ENCODE results near the gene PYCARD.
"Not testable (repeated sequence)": the region's sequence is repeated elsewhere in the genome, so short reads cannot be mapped to it uniquely, and the experiment has no call there.

Gene PYCARD

GRCh38 chr16:31215287-31216162 lies 13.0 kb upstream of the PYCARD start:
- peak; percentile 79 for DNase-seq (ENCODE audit: low read depth, low spot score)

- DNase-seq (ENCODE audit: low read depth, low spot score), result peak; percentile 30
These were observed 12.2 kb upstream of the PYCARD start for GRCh38 chr16:31214708-31215286.

DNA sequence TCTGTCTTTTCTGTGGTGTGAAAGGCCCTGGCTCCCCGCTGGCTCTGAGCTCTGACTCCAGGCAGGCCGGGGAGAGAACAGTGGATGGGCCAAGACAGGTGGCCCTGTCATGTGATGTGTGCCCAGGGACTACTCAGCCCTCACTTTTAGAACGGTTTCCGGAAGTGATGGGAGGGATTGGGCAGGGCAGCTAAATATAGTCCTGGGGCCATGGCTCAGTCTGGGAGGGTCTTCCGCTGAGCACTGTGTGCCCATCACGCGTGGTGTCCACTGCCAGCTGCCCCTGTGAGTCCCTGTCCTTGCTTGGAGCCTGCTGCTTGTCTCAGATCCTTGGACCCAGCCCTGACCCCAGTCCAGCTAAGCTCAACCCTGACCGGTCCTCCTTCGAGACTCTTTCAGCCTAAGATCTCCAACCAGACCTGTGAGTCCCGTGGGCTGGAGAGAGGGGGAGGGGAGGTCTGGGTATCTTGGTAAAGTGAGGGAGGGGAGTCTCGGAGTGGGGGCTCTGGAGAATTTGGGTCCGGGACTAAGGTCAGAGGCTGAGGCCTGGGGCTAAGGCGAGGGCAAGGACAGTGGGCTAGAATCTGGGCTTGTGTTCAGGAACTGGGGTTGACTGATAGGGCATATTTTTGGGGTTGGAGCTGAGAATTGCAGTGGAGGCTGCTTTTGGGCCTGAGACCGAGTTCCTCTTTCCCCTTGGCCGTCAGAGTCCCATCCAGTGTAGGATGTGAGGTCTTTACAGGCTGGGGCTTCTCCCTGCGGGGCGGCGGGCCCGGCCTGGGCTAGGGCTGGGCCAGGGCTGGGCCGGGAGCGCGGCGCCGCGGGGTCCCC lies 11.5 kb upstream of the PYCARD start, which contains the start of gene TRIM72:
Gene TRIM72 (plus strand): TSS at position 243 of the 831 bp plus-strand sequence. CDS start 620 bp downstream, outside the sequence.
- no peak for DNase-seq (ENCODE audit: low read depth, low spot score)

- no peak for DNase-seq (ENCODE audit: low read depth, low spot score)
These were observed 10.8 kb upstream of the PYCARD start for GRCh38 chr16:31213342-31213741.

DNA sequence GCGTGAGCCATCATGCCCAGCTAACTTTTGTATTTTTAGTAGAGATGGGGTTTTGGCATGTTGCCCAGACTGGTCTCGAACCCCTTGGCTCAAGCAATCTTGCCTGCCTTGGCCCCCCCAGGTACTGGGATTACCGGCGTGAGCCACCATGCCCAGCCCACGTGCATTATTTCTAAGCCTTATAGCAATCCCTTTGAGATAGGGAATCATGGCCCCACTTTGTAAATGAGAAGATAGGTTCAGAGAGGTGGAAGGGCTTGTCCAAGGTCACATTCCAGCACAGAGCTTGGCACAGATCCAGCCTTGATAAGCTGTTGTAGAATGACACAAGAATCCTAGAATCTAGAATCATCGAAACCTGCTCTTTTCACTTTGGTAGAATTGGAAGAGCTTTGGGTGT lies 4.2 kb upstream of the PYCARD start:
- no peak for DNase-seq (ENCODE audit: low read depth, low spot score)

- DNase-seq (ENCODE audit: low read depth, low spot score), result no peak
These were observed 2.5 kb upstream of the PYCARD start for GRCh38 chr16:31204871-31205666.

DNA sequence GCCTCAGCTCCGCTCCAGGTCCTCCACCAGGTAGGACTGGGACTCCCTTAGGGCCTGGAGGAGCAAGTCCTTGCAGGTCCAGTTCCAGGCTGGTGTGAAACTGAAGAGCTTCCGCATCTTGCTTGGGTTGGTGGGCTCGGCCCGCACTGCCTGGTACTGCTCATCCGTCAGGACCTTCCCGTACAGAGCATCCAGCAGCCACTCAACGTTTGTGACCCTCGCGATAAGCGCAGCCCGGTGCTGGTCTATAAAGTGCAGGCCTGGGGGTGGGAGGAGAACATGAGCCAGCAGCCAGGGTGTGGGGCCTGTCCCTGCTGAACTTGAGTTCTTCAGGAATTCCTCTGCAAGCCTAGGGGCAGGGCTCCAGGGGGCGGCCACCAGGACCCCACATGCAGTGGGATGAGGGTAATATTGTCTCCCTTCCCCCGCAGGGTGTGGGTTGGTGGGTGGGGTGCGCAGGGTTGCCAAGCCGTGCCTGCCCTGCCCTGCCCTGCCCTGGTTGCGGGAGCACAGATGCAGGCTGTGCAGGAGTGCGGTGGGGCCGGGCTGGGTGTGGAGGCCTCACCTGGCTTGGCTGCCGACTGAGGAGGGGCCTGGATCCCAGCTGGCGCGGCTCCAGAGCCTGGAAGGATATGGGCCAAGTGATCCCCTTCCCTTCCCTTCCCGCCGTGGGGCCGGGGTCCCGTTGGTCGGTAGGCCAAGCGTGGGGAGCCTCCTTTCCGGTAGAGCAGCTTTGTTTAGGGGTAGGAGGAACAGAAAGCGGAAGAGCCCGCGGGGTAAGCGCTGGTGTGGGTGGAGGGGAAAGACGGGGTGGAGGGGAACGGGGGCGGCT lies 762 bp downstream of the PYCARD start:
- DNase-seq (ENCODE audit: low read depth, low spot score), result peak; percentile 75

- no peak for DNase-seq (ENCODE audit: low read depth, low spot score)
These were observed 1.6 kb downstream of the PYCARD start for GRCh38 chr16:31200821-31201568.

DNA sequence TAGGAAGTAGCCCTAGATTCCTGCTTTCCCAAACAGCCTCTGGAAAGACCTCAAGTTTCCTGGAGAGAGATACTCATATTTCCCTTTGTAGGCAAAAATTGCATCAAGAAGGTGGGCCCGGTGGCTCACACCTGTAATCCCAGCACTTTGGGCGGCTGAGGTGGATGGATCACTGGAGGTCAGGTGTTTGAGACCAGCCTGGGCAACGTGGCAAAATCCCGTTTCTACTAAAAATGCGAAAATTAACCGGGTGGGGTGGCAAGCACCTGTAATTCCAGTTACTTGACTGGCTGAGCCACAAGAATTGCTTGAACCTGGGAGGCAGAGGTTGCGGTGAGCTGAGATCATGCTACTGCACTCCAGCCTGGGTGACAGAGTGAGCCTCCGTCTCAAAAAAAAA lies 2.4 kb downstream of the PYCARD start:
- DNase-seq (ENCODE audit: low read depth, low spot score), result not testable (repeated sequence)

DNA sequence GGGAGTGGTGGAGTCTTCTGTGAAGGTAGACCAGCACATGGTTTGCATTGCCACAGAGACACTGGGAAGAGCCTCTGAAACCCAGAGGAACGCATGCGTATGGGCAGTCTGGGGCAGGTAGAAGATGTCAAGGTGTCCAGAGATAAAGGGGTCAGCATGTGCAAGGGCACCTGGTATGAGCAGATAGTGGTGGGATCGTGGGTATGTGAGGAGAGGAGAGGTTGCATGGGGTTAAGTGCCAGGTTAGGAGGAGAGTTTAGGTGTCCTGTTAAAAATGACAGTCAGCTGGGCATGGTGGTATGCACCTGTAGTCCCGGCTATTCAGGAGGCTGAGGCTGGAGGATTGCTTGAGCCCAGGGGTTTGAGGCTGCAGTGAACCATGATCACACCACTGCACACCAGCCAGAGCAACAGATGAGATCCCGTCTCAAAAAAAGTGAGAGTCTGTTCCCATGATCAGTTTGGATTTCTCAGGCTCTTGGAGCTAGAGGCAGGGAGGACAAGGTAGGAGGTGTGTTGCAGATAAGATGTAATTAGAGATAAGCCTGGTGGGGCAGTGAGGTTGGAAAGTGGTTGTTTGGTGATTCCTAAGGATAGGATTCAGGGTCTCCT lies 3.0 kb downstream of the PYCARD start:
- no peak for DNase-seq (ENCODE audit: low read depth, low spot score)

DNA sequence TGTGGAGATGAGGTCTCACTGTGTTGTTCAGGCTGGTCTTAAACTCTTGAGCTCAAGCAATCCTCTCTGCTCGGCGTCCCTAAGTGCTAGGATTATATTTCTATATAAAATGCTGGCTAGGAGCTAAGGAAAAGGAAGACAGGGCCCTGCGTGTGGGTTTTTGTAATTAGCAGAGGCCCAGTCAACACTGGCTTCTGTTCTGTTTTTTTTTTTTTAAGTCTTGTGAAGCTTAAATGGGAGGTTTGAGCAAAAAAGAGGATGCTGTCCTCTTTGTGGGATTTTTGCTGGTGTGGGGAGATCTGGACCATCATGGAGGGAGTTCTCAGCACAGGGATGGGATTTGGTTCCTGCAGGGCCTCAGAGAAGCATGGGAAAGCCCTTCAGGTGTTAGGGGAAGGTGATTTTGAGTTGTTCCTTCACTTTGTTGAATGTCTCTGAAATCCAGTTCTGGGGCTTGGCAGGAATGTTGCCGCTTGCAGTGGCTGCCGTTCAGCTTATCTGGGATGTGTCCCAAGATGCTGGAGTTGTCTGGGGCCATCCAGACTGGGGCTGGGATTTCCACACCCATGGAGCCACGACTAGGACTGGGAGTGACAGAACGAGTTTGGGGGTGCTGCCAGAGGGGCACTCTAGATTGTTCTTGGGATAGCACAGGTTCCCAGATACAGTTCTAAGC lies 4.2 kb downstream of the PYCARD start:
- no peak for DNase-seq (ENCODE audit: low read depth, low spot score)

DNA sequence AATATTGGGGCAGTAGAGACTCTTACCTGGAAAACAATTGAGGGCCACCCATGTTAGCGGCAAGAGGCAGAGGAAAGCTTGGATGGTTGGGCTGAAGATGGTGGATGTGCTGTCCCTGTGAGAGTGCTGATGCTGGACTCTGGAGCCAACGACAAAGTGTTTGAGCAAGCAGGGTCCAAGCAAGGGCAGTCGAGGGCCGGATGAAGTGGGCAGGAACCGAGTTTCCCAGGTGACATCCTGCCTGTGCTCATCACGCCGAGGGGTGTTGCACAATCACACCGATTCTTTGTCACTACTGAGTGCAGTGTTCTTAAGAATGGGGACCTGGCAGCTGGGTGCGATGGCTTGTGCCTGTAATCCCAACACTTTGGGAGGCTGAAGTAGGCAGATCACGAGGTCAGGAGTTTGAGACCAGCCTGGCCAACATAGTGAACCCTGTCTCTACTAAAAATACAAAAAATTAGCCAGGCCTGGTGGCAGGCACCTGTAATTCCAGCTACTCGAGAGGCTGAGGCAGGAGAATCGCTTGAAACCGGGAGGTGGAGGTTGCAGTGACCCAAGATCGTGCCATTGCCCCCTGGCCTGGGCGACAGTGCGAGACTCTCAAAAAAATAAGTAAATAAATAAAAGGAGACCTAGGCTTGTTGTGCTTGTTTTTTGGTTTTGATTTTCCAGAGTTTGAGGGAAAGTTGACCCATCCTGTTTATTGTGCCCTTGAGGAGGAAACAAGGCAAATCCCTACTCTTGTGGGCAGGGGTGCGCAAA lies 6.1 kb downstream of the PYCARD start:
- no peak for DNase-seq (ENCODE audit: low read depth, low spot score)

- DNase-seq (ENCODE audit: low read depth, low spot score), result not testable (repeated sequence)
These were observed 6.7 kb downstream of the PYCARD start for GRCh38 chr16:31195861-31196260.

- no peak for DNase-seq (ENCODE audit: low read depth, low spot score)
These were observed 7.7 kb downstream of the PYCARD start for GRCh38 chr16:31194898-31195297.

GRCh38 chr16:31193874-31194273 lies 8.7 kb downstream of the PYCARD start:
- DNase-seq (ENCODE audit: low read depth, low spot score), result no peak

- DNase-seq (ENCODE audit: low read depth, low spot score), result no peak
These were observed 9.5 kb downstream of the PYCARD start for GRCh38 chr16:31192856-31193642.
